Measurements from ENCODE around the gene RHCG. TPM values are rescaled to one million over a fixed set of nuclear protein-coding genes. Genes with fewer than 3 reads are reported as not detected.

Gene RHCG
- total and polyA plus RNA-seq, 5 donors, result 0.24 to 0.93 (median 0.76) TPM; not detected in 2

- DNase-seq (no peak), ATAC-seq (no peak)
- H3K4me1 ChIP-seq (ENCODE audit: control insufficient read depth, insufficient read depth, low read length), result no peaks in the 10 kb centered on the region
- H3K27ac ChIP-seq (ENCODE audit: low read length), result no peak overlapping the region
- H3K9me3 ChIP-seq (ENCODE audit: control insufficient read depth, low read length), result no peaks in the 10 kb centered on the region
- H3K4me3 ChIP-seq (ENCODE audit: low read length), result no peak overlapping the region
- intact Hi-C loops (cut with DNase I), result no loop called here
- no peaks in the 10 kb centered on the region for H3K27me3 ChIP-seq (ENCODE audit: control insufficient read depth, insufficient read depth)
- WGBS, result 65% methylated on average over 1 of the region's 1 CpG
Observed at GRCh38 chr15:89524184-89524583, 27.8 kb upstream of the RHCG start.

DNA sequence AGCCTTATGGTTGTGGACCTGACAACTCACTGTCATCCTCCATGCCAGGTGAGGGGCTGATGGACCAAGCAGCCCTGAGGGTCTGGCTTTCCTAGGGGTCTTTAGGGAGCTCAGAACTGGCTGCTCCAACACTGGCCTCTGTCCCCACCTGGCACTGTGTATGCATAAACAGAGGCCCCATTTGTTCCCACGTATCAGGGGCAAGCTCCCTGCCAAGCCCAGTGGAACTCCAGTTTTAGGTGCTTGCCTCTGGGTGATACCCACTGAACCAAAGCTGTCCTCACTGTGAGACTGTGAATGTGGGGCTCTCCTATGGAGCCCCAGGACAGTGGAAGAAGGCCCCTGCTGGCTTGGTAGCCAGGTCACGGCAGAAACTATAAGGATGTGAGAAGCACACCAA, 26.7 kb upstream of the RHCG start:
- Histone ChIP-seq H3K4me3 (ENCODE audit: low read length) (no peak overlapping the region), H3K4me1 (ENCODE audit: control insufficient read depth, insufficient read depth, low read length) (no peaks in the 10 kb centered on the region), H3K27ac (ENCODE audit: low read length) (no peak overlapping the region), H3K9me3 (ENCODE audit: control insufficient read depth, low read length) (no peaks in the 10 kb centered on the region), H3K27me3 (ENCODE audit: control insufficient read depth, insufficient read depth) (no peaks in the 10 kb centered on the region)
- 66% methylated on average over 2 of the region's 2 CpGs for WGBS
- intact Hi-C loops (cut with DNase I), result no loop called here
- ATAC-seq (no peak), DNase-seq (no peak)

GRCh38 chr15:89521605-89522004, 25.2 kb upstream of the RHCG start:
- Histone ChIP-seq H3K27me3 (ENCODE audit: control insufficient read depth, insufficient read depth) (no peaks in the 10 kb centered on the region), H3K4me3 (ENCODE audit: low read length) (no peak overlapping the region), H3K9me3 (ENCODE audit: control insufficient read depth, low read length) (no peaks in the 10 kb centered on the region), H3K4me1 (ENCODE audit: control insufficient read depth, insufficient read depth, low read length) (no peaks in the 10 kb centered on the region), H3K27ac (ENCODE audit: low read length) (no peak overlapping the region)
- ATAC-seq (no peak), DNase-seq (no peak)
- intact Hi-C loops (cut with DNase I), result no loop called here
- 95% methylated on average over 1 of the region's 1 CpG for WGBS

GRCh38 chr15:89515477-89515876, 19.1 kb upstream of the RHCG start:
- Histone ChIP-seq H3K27me3 (ENCODE audit: control insufficient read depth, insufficient read depth) (no peaks in the 10 kb centered on the region), H3K4me3 (ENCODE audit: low read length) (no peak overlapping the region), H3K4me1 (ENCODE audit: control insufficient read depth, insufficient read depth, low read length) (no peaks in the 10 kb centered on the region), H3K9me3 (ENCODE audit: control insufficient read depth, low read length) (no peaks in the 10 kb centered on the region), H3K27ac (ENCODE audit: low read length) (no peak overlapping the region)
- ATAC-seq, result no peak
- WGBS, result 56% methylated on average over 4 of the region's 4 CpGs
- intact Hi-C loops (cut with DNase I), result no loop called here
- DNase-seq, result no peak

DNA sequence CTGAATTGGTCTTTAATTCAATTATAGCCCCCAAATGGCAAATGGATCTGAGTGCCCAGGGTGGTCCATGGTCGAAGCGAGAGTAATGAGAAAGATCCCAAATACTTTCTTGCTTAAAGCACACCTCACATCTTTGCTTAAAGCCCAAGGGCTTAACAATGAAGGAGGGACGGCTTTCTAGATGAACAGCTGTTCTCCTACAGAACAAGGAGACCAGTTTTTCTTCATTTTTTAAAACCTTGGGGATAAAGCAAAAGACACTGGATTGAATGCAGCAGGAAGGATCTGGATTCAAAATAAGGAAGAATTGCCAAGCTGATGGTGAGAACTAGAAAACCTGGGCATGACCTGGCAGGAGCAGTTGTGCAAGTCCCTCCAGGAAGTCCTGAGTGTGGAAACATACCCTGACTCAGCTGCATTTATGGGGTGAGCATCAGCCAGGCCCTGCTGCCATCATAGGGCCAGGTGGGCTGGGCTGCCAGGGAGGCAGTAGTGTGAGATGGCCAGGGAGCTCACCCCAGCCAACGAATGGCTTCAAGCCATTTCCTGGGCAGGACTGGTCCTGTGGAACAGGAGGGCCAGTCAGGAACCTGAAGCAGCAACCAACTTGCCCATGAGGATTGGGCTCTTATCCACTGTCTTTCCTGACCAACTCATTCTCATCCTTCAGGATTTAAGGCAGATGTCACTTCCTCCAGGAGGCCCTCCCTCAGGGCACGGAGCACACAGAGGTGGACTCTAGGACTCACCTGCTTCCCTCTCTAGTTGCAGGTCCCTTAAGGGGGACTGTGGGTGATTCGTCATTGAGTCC, 18.4 kb upstream of the RHCG start:
- intact Hi-C loops (cut with DNase I), result no loop called here

GRCh38 chr15:89514186-89514585, 17.8 kb upstream of the RHCG start:
- 85% methylated on average over 7 of the region's 7 CpGs for WGBS
- Histone ChIP-seq H3K4me3 (ENCODE audit: low read length) (no peak overlapping the region), H3K9me3 (ENCODE audit: control insufficient read depth, low read length) (no peaks in the 10 kb centered on the region), H3K27ac (ENCODE audit: low read length) (no peak overlapping the region), H3K4me1 (ENCODE audit: control insufficient read depth, insufficient read depth, low read length) (no peaks in the 10 kb centered on the region), H3K27me3 (ENCODE audit: control insufficient read depth, insufficient read depth) (no peaks in the 10 kb centered on the region)
- no peak for DNase-seq
- intact Hi-C loops (cut with DNase I), result no loop called here
- ATAC-seq, result no peak

More for the DNA sequence above, 18.4 kb upstream of the RHCG start:
- no peak overlapping the region for H3K4me3 ChIP-seq (ENCODE audit: low read length)
- H3K27ac ChIP-seq (ENCODE audit: low read length), result no peak overlapping the region
- DNase-seq, result no peak
- H3K4me1 ChIP-seq (ENCODE audit: control insufficient read depth, insufficient read depth, low read length), result no peaks in the 10 kb centered on the region
- WGBS, result 79% methylated on average over 6 of the region's 6 CpGs
- ATAC-seq, result no peak
- no peaks in the 10 kb centered on the region for H3K9me3 ChIP-seq (ENCODE audit: control insufficient read depth, low read length)
- H3K27me3 ChIP-seq (ENCODE audit: control insufficient read depth, insufficient read depth), result no peaks in the 10 kb centered on the region

GRCh38 chr15:89513284-89513683, 16.9 kb upstream of the RHCG start:
- DNase-seq (no peak), ATAC-seq (no peak)
- H3K9me3 ChIP-seq (ENCODE audit: control insufficient read depth, low read length), result no peaks in the 10 kb centered on the region
- H3K4me3 ChIP-seq (ENCODE audit: low read length), result no peak overlapping the region
- H3K4me1 ChIP-seq (ENCODE audit: control insufficient read depth, insufficient read depth, low read length), result no peaks in the 10 kb centered on the region
- intact Hi-C loops (cut with DNase I), result no loop called here
- H3K27me3 ChIP-seq (ENCODE audit: control insufficient read depth, insufficient read depth), result no peaks in the 10 kb centered on the region
- H3K27ac ChIP-seq (ENCODE audit: low read length), result no peak overlapping the region
- WGBS, result 73% methylated on average over 3 of the region's 3 CpGs

- no peak for ATAC-seq
- H3K9me3 ChIP-seq (ENCODE audit: control insufficient read depth, low read length), result no peaks in the 10 kb centered on the region
- H3K4me3 ChIP-seq (ENCODE audit: low read length), result no peak overlapping the region
- no peaks in the 10 kb centered on the region for H3K4me1 ChIP-seq (ENCODE audit: control insufficient read depth, insufficient read depth, low read length)
- intact Hi-C loops (cut with DNase I), result no loop called here
- no peak overlapping the region for H3K27ac ChIP-seq (ENCODE audit: low read length)
- DNase-seq, result no peak
- WGBS, result 70% methylated on average over 4 of the region's 4 CpGs
- no peaks in the 10 kb centered on the region for H3K27me3 ChIP-seq (ENCODE audit: control insufficient read depth, insufficient read depth)
Observed at GRCh38 chr15:89512631-89513030, 16.2 kb upstream of the RHCG start.

GRCh38 chr15:89506026-89506686, 9.8 kb upstream of the RHCG start:
- 82% methylated on average over 4 of the region's 4 CpGs for WGBS

GRCh38 chr15:89504166-89504565, 7.8 kb upstream of the RHCG start:
- H3K27me3 ChIP-seq (ENCODE audit: control insufficient read depth, insufficient read depth), result no peaks in the 10 kb centered on the region
- H3K4me1 ChIP-seq (ENCODE audit: control insufficient read depth, insufficient read depth, low read length), result no peaks in the 10 kb centered on the region
- H3K4me3 ChIP-seq (ENCODE audit: low read length), result no peak overlapping the region
- WGBS, result 58% methylated on average over 4 of the region's 4 CpGs
- ATAC-seq, result no peak
- H3K27ac ChIP-seq (ENCODE audit: low read length), result no peak overlapping the region
- intact Hi-C loops (cut with DNase I), result no loop called here
- no peaks in the 10 kb centered on the region for H3K9me3 ChIP-seq (ENCODE audit: control insufficient read depth, low read length)
- no peak for DNase-seq

More at GRCh38 chr15:89506026-89506686, 9.8 kb upstream of the RHCG start:
- H3K4me1 ChIP-seq (ENCODE audit: control insufficient read depth, insufficient read depth, low read length), result no peaks in the 10 kb centered on the region
- H3K4me3 ChIP-seq (ENCODE audit: low read length), result no peak overlapping the region
- intact Hi-C loops (cut with DNase I), result no loop called here
- H3K27ac ChIP-seq (ENCODE audit: low read length), result no peak overlapping the region
- no peaks in the 10 kb centered on the region for H3K9me3 ChIP-seq (ENCODE audit: control insufficient read depth, low read length)
- DNase-seq (no peak), ATAC-seq (no peak)
- no peaks in the 10 kb centered on the region for H3K27me3 ChIP-seq (ENCODE audit: control insufficient read depth, insufficient read depth)

DNA sequence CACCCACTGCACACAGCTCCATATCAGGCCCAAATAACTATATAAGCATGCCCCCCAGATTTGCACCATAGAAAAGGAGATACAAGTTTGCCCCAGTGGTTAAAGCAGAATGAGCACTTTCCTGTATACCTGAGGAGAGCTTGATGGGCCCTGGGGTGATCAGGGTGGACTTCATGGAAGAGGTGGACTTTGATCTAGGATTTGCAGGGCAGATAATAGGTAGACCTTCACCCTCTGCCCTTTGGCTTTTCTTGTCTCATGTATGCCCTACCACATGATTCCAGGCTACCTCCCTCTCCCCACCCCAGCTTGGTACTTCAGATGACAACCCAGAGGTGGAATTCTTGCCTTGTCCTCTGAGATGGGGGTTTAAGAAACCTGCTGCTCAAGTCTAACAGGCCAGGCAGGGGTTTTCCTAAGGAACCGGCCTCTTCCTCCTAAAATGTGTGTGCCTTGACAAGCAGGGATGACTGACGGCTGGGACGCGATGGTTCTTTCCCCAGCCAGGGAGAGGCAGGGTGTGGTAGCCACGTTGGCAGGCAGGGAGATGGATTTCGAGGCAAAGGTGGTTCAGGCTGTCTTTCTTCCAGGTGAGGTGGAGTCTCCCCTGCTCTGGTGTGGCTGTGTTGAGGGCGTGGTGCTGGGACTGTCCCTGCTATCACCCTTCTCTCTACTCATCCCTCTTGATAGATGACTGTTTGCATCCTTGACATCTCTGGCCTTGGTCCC, 6.6 kb upstream of the RHCG start:
- H3K9me3 ChIP-seq (ENCODE audit: control insufficient read depth, low read length), result no peaks in the 10 kb centered on the region
- H3K4me3 ChIP-seq (ENCODE audit: low read length), result no peak overlapping the region
- ATAC-seq (no peak), DNase-seq (no peak)
- 70% methylated on average over 7 of the region's 7 CpGs for WGBS
- intact Hi-C loops (cut with DNase I), result no loop called here
- no peak overlapping the region for H3K27ac ChIP-seq (ENCODE audit: low read length)
- H3K27me3 ChIP-seq (ENCODE audit: control insufficient read depth, insufficient read depth), result no peaks in the 10 kb centered on the region
- no peaks in the 10 kb centered on the region for H3K4me1 ChIP-seq (ENCODE audit: control insufficient read depth, insufficient read depth, low read length)

Data from right cardiac atrium (tissue), 5 donors.